Measurements from ENCODE around the gene CNPPD1. TPM values are rescaled to one million over a fixed set of nuclear protein-coding genes. Genes with fewer than 3 reads are reported as not detected.

Gene CNPPD1
- total RNA-seq, 1 donor from 2014 or later, result 43.1 TPM

- Mint-ChIP-seq H3K9me3 (ENCODE audit: low read depth) (no peaks in the 10 kb centered on the region), H3K27me3 (ENCODE audit: low read depth) (no peaks in the 10 kb centered on the region), H3K4me1 (ENCODE audit: low read depth) (peaks cover 20% of the 10 kb centered on the region), H3K27ac (ENCODE audit: unreplicated experiment) (no peak overlapping the region), H3K4me3 (ENCODE audit: unreplicated experiment) (no peak overlapping the region), H3K36me3 (ENCODE audit: low read depth) (peaks cover 31% of the 10 kb centered on the region)
- DNase-seq (ENCODE audit: low spot score), result no peak
- TF ChIP-seq CTCF (IDR thresholded peaks at IDR 0.05), result no peak
These were observed 4.2 kb upstream of the CNPPD1 start for GRCh38 chr2:219180961-219181360.

- Mint-ChIP-seq H3K4me3 (ENCODE audit: unreplicated experiment) (peak overlapping the region; percentile 87), H3K27ac (ENCODE audit: unreplicated experiment) (no peak overlapping the region), H3K27me3 (ENCODE audit: low read depth) (no peaks in the 10 kb centered on the region), H3K36me3 (ENCODE audit: low read depth) (peaks cover 29% of the 10 kb centered on the region), H3K4me1 (ENCODE audit: low read depth) (peaks cover 28% of the 10 kb centered on the region), H3K9me3 (ENCODE audit: low read depth) (no peaks in the 10 kb centered on the region)
- no peak for TF ChIP-seq CTCF (IDR thresholded peaks at IDR 0.05)
- no peak for DNase-seq (ENCODE audit: low spot score)
These were observed 3.1 kb upstream of the CNPPD1 start for GRCh38 chr2:219179601-219180465.

GRCh38 chr2:219178377-219179175 is 1.9 kb upstream of the CNPPD1 start:
- Mint-ChIP-seq H3K4me3 (ENCODE audit: unreplicated experiment) (peak overlapping the region; percentile 87), H3K9me3 (ENCODE audit: low read depth) (no peaks in the 10 kb centered on the region), H3K27ac (ENCODE audit: unreplicated experiment) (peak overlapping the region; percentile 71), H3K4me1 (ENCODE audit: low read depth) (peaks cover 34% of the 10 kb centered on the region), H3K36me3 (ENCODE audit: low read depth) (peaks cover 29% of the 10 kb centered on the region), H3K27me3 (ENCODE audit: low read depth) (no peaks in the 10 kb centered on the region)
- TF ChIP-seq CTCF (IDR thresholded peaks at IDR 0.05), result peak; percentile 54
- DNase-seq (ENCODE audit: low spot score), result no peak

- peaks cover 34% of the 10 kb centered on the region for H3K4me1 Mint-ChIP-seq (ENCODE audit: low read depth)
- no peaks in the 10 kb centered on the region for H3K27me3 Mint-ChIP-seq (ENCODE audit: low read depth)
- peak within 1 kb of the TSS; percentile 96 for H3K4me3 Mint-ChIP-seq (ENCODE audit: unreplicated experiment)
- H3K27ac Mint-ChIP-seq (ENCODE audit: unreplicated experiment), result peak within 1 kb of the TSS; percentile 99
- H3K36me3 Mint-ChIP-seq (ENCODE audit: low read depth), result peaks cover 23% of the 10 kb centered on the region
- peak; percentile 72 for TF ChIP-seq CTCF (IDR thresholded peaks at IDR 0.05)
- DNase-seq (ENCODE audit: low spot score), result no peak
- H3K9me3 Mint-ChIP-seq (ENCODE audit: low read depth), result no peaks in the 10 kb centered on the region
These were observed 1.0 kb upstream of the CNPPD1 start, which contains the start of gene RETREG2 for GRCh38 chr2:219177552-219178376. Gene RETREG2 (plus strand): TSS chr2:219178275. CDS start chr2:219178353, 78 bp downstream.
